A673 (cell line): ENCODE results near the gene MAN1A2. TPM values are rescaled to one million over a fixed set of nuclear protein-coding genes. Genes with fewer than 3 reads are reported as not detected.

ENCODE experiments used
- BruUV-seq: library from RNA; stranded (reverse); fragments of 400-500 nt; replicated peaks from 2 replicates; lab custom pipeline; 2021; lab: Mats Ljungman, UMichigan
- CTCF ChIA-PET: fragments of 300-600 bp; sonication (Branson Sonifier 250); formaldehyde crosslinking; loops from one replicate; lab custom pipeline; 2022; ENCODE audit warnings: antibody characterized with exemption; lab: Charles Lee
- POLR2A ChIA-PET: fragments of 300-600 bp; sonication (Branson Sonifier 250); formaldehyde crosslinking; loops from one replicate; lab custom pipeline; 2022; ENCODE audit warnings: antibody characterized with exemption; ENCODE audit not compliant: low non-redundant PET; lab: Charles Lee
- DNase-seq: peaks from one replicate; pipeline ENCODE4 v3.0.0-alpha.2; 2015; ENCODE audit warnings: low spot score
- H3K27ac ChIP-seq: fragments of 200-600 bp; sonication (generic); 2 replicates; pipeline ENCODE4 v1.5.1; 2016; ENCODE audit warnings: mixed run types, low read depth, mild to moderate bottlenecking, mixed read lengths, antibody characterized with exemption, low read length; ENCODE audit not compliant: poor library complexity, severe bottlenecking
- H3K27me3 ChIP-seq: fragments of 200-600 bp; sonication (generic); replicated peaks from 2 replicates; pipeline ENCODE4 v1.6.1; 2017; ENCODE audit warnings: mixed run types, low read depth, mild to moderate bottlenecking, mixed read lengths, antibody characterized with exemption, low read length; ENCODE audit not compliant: insufficient read depth, poor library complexity
- H3K36me3 ChIP-seq: fragments of 200-600 bp; sonication (generic); 2 replicates; pipeline ENCODE4 v1.6.1; 2016; ENCODE audit warnings: mixed run types, mild to moderate bottlenecking, mixed read lengths, antibody characterized with exemption, low read length; ENCODE audit not compliant: insufficient read depth, poor library complexity, severe bottlenecking
- H3K4me1 ChIP-seq: fragments of 200-600 bp; sonication (generic); 2 replicates; pipeline ENCODE4 v1.6.1; 2017; ENCODE audit warnings: mixed run types, mild to moderate bottlenecking, mixed read lengths, antibody characterized with exemption, low read length; ENCODE audit not compliant: insufficient read depth, poor library complexity, severe bottlenecking
- H3K4me3 ChIP-seq: fragments of 200-600 bp; sonication (generic); 2 replicates; pipeline ENCODE4 v1.5.1; 2016; ENCODE audit warnings: low read depth, mixed run types, mild to moderate bottlenecking, mixed read lengths, low read length; ENCODE audit not compliant: poor library complexity, severe bottlenecking
- H3K9me3 ChIP-seq: fragments of 200-600 bp; sonication (generic); 2 replicates; pipeline ENCODE4 v1.6.1; 2016; ENCODE audit warnings: mixed run types, low read depth, mild to moderate bottlenecking, mixed read lengths, antibody characterized with exemption, low read length; ENCODE audit not compliant: poor library complexity, severe bottlenecking
- EZH2 ChIP-seq: fragments of 200-600 bp; sonication (generic); IDR thresholded peaks from 2 replicates; pipeline ENCODE4 v1.6.1; 2017; ENCODE audit warnings: borderline replicate concordance, low read depth, mild to moderate bottlenecking, mixed read lengths, antibody characterized with exemption, low read length; ENCODE audit not compliant: poor library complexity, severe bottlenecking
- intact Hi-C: fragments of 100-400 bp; cut with micrococcal nuclease; formaldehyde crosslinking; loops from one replicate; pipeline ENCODE4 v1.10.0; 2022; ENCODE audit not compliant: unreplicated experiment
- total RNA-seq: library from RNA; stranded (reverse); gene quantifications from 2 replicates; pipeline ENCODE4 v1.2.3, GENCODE V29; 2021
- TF ChIP-seq, protein P1 (sequence below): fragments of 300-800, 200-600 bp; sonication (generic); conservative IDR thresholded peaks from 2 replicates; pipeline ENCODE4 v1.5.1; 2017; ENCODE audit warnings: low read depth, mild to moderate bottlenecking, antibody characterized with exemption, low read length, moderate library complexity, mixed read lengths

Gene MAN1A2
- total RNA-seq, 1 experiment from 2014 or later = 31.8 TPM

DNA sequence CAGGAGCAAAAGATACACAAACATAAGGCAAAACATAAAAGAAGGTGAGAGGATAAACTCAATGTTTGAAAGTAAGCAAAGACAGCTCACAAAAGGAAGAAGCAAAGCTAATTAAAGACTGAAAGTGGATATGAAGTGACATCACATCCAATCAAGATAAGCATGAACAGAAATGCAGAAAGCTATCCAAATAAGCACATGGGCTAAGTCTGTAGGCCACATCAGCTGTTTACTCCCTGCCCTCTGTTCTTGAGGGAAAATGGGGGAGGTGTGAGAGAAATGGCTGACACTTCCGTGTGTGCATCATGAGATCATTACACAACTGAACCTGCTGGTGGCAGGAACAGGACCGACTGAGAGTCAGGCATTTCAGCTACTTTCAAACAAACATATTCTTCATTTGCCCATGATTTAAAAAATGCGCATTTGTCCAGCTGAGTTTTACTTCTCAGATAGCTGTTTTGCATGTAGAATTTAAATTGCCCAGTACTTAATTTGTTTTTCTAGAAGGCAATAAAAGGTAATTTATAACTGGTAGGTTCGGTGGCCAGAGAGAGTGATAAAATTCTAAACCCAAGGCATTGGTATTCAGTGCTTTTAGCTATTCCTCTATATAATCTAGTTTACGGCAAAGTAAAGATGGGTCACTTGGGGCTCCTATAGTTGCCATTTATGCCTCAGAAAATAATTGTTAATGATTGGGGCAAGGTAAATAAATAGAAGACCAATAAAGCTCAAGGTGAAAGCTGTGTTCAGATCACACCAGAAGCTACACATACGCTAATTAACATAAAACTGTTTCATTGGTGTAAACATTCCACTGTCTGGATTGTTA lies 27.2 kb upstream of the MAN1A2 start:
- BruUV-seq = no TSS peak
- DNase-seq = peak; percentile 26
- ChIA-PET CTCF (no interaction called here), POLR2A (interaction anchor here (0.6 kb wide), 1 partner anchor 1228 kb away, joined by 4 read pairs; no protein-coding TSS in a partner anchor)
- intact Hi-C loops = no loop called here
- H3K4me1 ChIP-seq = no peaks in the 10 kb centered on the region
- TF ChIP-seq EZH2 = no peak
- TF ChIP-seq, protein P1, sequence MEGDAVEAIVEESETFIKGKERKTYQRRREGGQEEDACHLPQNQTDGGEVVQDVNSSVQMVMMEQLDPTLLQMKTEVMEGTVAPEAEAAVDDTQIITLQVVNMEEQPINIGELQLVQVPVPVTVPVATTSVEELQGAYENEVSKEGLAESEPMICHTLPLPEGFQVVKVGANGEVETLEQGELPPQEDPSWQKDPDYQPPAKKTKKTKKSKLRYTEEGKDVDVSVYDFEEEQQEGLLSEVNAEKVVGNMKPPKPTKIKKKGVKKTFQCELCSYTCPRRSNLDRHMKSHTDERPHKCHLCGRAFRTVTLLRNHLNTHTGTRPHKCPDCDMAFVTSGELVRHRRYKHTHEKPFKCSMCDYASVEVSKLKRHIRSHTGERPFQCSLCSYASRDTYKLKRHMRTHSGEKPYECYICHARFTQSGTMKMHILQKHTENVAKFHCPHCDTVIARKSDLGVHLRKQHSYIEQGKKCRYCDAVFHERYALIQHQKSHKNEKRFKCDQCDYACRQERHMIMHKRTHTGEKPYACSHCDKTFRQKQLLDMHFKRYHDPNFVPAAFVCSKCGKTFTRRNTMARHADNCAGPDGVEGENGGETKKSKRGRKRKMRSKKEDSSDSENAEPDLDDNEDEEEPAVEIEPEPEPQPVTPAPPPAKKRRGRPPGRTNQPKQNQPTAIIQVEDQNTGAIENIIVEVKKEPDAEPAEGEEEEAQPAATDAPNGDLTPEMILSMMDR = no peak
- no peaks in the 10 kb centered on the region for H3K36me3 ChIP-seq
- no peaks in the 10 kb centered on the region for H3K9me3 ChIP-seq
- H3K27ac ChIP-seq = no peak overlapping the region
- no peak overlapping the region for H3K4me3 ChIP-seq
- no peaks in the 10 kb centered on the region for H3K27me3 ChIP-seq

DNA sequence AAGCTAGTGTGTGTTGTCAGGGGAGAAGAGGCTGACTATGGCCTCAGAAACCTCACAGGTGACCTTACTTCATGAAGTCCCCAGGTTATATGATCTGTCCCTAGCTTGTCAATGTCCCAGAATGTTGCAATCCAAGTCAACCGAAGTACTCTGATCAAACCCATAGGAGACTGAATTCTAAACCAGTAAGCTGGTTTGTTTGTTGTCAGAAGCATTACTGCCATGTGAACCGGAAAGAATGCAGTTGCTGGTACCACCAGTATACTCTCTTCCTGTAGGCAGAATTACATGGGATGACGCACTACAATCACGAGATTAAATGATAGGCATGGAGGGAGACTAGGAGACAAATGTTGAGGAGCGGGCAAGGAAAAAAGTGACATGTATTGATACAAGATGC lies 26.1 kb upstream of the MAN1A2 start:
- ChIA-PET CTCF (no interaction called here), POLR2A (no interaction called here)
- DNase-seq = no peak
- Histone ChIP-seq H3K9me3 (no peaks in the 10 kb centered on the region), H3K27me3 (no peaks in the 10 kb centered on the region), H3K27ac (no peak overlapping the region), H3K4me3 (no peak overlapping the region), H3K4me1 (no peaks in the 10 kb centered on the region), H3K36me3 (no peaks in the 10 kb centered on the region)
- no TSS peak for BruUV-seq
- no peak for TF ChIP-seq EZH2
- TF ChIP-seq, protein P1 = no peak
- intact Hi-C loops = no loop called here

DNA sequence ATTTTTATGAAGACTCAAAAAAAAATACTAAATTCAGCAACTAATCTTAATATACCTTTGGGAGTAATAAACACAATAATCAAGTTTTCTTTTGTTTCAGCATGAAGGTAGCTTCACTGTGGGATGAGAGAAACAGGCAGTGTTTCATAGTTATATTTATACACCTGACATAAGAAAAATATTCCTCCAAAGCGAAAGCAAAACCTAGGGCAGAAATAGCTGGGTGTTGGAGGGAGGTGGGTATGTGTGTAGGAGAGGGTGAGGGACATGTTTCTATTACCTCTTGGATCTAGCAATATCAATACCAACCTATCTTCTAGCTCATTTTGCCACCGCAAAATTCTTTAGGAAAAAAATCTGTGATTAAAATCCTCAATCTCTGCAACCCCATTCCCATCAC lies 24.9 kb upstream of the MAN1A2 start:
- Histone ChIP-seq H3K27ac (no peak overlapping the region), H3K4me1 (no peaks in the 10 kb centered on the region), H3K36me3 (no peaks in the 10 kb centered on the region), H3K27me3 (no peaks in the 10 kb centered on the region), H3K9me3 (no peaks in the 10 kb centered on the region), H3K4me3 (no peak overlapping the region)
- no peak for TF ChIP-seq EZH2
- TF ChIP-seq, protein P1 = no peak
- POLR2A ChIA-PET = no interaction called here
- intact Hi-C loops = no loop called here
- no peak for DNase-seq
- CTCF ChIA-PET = no interaction called here
- no TSS peak for BruUV-seq
